Measurements from ENCODE around the gene PAM.
"Not testable (repeated sequence)": the region's sequence is repeated elsewhere in the genome, so short reads cannot be mapped to it uniquely, and the experiment has no call there.

Gene PAM

GRCh38 chr5:102903074-102903871 is 148.2 kb downstream of the PAM start:
- DNase-seq (ENCODE audit: low read depth): no peak

DNA sequence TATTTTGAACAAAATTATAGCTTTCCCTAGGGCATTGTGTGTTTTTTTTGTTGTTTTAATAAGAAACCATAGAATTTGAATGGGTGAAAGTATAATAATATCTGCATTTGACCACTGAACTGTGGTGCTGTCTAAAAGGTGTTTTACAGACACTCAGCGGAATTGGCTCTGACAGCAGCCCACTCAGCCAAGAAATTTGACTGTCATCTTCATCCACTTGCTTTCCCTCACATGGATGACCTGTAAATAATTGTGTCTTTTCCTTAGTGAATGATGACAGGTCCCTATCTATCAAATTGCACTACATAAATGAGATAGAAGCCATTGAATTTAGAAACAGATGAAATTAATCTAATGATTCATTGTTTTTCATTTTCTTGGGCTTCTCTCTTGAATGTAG is 150.0 kb downstream of the PAM start:
- DNase-seq (ENCODE audit: low read depth): no peak

DNA sequence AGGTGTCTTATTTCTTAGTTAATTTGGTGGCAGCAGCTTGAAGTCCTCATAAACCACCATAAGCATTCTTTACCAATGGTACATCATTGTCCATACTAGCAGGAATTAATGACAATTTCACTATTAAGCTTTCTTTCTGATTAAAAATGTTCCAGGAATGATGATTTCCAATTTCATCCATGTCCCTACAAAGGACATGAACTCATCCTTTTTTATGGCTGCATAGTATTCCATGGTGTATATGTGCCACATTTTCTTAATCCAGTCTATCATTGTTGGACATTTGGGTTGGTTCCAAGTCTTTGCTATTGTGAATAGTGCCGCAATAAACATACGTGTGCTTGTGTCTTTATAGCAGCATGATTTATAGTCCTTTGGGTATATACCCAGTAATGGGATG is 152.0 kb downstream of the PAM start:
- DNase-seq (ENCODE audit: low read depth): not testable (repeated sequence)

DNA sequence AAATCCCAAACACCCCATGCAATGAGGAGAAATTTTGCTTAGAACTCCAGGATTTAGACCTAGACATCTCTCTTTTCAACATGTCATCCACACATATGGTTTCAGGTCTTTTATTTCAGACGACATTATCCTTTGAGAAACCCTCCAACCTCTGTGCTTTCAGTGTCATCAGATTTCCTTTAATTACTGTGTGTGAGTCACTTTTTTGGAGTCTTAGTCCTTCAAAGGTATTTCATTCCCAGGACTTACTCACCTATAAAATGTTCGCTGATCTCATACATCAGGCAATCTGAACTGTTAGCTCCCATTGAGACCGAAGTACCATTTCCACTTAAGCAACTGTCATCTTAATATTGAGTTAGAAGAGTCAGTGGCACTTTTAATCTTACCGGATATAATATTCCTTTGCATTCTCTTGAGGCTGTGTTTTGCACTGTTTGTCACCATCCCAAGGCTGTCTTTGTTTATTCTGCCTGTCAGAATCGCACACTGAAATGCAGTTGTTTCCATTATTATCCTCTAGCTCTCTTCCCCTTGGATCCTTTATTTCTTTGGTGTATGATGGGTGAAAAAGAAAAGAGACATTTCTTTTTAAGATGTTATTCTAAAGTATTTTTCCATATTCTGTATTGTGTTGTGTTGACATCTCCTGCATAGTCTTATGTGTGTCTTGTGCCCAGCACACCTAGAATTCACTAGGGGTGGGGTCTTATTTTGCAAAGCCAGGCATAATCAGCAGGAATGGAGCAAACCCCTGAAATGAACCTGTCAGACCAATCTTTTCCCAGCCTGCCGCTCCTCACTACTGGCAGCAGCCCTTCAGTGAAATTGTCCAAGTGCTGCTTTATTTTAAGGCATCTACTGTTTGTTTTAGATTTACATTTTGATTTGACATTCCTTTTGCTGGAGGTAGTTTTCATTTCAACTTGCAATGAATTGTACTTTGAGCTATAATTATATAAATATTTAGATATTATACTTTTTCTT is 155.4 kb downstream of the PAM start:
- DNase-seq (ENCODE audit: low read depth): no peak

DNA sequence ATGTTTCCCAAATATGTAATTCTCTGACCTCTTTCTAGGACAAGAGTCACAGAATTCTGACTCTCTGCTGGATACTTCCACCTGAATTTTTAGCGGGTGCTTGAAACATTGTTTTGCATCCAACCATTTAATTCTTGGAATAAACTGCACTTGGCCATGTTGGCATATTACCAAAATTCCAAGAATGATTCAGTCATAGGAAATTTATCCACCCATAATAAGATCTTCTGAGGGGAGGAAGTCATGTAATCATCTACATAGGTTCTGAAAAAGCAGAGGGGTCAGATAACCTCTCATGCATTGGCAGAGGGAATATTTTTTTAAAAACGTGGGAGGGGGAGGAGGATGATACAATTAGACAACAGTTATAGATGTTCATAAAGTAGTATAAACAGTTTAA is 156.9 kb downstream of the PAM start:
- DNase-seq (ENCODE audit: low read depth): no peak

- no peak for DNase-seq (ENCODE audit: low read depth)
Observed at GRCh38 chr5:102916109-102916508, 161.0 kb downstream of the PAM start.

GRCh38 chr5:102918986-102919610 is 164.0 kb downstream of the PAM start:
- DNase-seq (ENCODE audit: low read depth): no peak

DNA sequence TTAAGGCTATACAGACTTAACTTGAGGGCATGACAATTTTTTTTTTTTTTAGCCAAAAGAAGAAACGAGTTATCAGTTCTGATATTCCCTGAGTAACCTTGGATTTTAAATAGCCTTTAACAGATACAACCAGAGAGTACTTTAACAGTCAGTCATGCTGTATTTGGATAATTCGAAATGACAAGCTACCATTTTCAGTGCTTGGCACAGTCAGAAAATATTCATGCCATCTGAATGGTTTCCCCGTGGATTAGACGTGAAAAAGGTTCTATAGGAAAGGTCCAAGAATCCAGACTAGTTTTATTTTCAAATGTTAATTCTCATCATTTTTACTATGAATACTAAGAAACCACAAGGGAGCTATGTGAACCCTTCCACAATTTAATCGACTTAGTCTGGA is 165.7 kb downstream of the PAM start:
- no peak for DNase-seq (ENCODE audit: low read depth)

- no peak for DNase-seq (ENCODE audit: low read depth)
Observed at GRCh38 chr5:102921341-102922044, 166.4 kb downstream of the PAM start.

- no peak for DNase-seq (ENCODE audit: low read depth)
Observed at GRCh38 chr5:102922111-102922720, 167.1 kb downstream of the PAM start.

DNA sequence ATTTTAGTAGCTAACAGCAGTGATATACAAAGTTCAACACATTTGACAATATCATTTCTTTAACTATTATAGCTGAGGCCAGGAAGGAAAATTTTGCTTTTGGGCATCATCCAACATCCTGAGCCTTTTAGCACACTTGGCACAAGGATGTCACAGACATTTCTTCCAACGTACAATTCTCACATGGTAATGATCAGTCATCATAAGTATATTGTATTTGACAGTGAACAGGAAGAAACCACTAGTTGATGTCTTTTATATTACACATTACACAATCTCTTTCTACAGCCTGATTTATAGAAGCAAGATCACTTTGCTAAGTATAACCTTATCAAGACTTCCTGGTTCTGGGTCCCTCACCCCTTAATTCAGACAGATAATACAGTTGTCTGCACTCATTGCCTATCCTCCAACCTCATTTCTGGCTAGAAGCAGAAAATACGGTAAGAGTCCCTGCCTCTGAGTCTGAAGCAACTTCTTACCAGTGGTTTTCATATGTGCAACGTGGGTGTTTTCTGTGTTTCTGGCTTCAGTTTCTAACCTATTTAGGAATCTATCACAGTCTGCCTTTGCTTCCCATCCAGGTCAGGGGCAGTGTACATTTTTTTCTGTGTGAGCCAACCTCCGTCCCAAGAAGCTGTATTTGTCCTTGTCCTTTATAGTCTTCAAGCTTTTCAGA is 167.8 kb downstream of the PAM start:
- DNase-seq (ENCODE audit: low read depth): no peak

- no peak for DNase-seq (ENCODE audit: low read depth)
Observed at GRCh38 chr5:102924963-102925362, 169.9 kb downstream of the PAM start.

GRCh38 chr5:102927007-102927406 is 171.9 kb downstream of the PAM start:
- DNase-seq (ENCODE audit: low read depth): no peak

GRCh38 chr5:102930244-102930643 is 175.1 kb downstream of the PAM start:
- DNase-seq (ENCODE audit: low read depth): no peak

GRCh38 chr5:102931085-102931725 is 176.1 kb downstream of the PAM start:
- DNase-seq (ENCODE audit: low read depth): no peak

DNA sequence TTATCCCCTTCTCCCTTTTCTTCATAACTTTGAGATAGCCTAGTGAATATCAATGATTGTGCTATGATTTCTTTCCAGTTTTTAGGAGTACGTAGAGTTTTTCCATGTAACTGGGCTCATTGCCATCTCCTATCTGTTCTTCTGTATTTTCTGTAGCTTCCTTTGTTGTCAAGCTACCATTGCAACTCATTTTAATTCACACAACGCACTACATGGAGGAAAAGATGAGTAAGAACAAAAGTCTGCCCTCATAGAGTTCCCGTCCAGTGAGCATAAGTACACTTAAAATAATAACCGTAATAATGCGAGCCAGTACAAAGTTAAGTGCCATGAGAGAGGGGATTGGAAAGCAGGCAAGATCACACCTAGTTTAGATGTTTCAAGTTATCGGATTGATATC is 177.7 kb downstream of the PAM start:
- DNase-seq (ENCODE audit: low read depth): no peak

GRCh38 chr5:102933316-102933715 is 178.2 kb downstream of the PAM start:
- no peak for DNase-seq (ENCODE audit: low read depth)

DNA sequence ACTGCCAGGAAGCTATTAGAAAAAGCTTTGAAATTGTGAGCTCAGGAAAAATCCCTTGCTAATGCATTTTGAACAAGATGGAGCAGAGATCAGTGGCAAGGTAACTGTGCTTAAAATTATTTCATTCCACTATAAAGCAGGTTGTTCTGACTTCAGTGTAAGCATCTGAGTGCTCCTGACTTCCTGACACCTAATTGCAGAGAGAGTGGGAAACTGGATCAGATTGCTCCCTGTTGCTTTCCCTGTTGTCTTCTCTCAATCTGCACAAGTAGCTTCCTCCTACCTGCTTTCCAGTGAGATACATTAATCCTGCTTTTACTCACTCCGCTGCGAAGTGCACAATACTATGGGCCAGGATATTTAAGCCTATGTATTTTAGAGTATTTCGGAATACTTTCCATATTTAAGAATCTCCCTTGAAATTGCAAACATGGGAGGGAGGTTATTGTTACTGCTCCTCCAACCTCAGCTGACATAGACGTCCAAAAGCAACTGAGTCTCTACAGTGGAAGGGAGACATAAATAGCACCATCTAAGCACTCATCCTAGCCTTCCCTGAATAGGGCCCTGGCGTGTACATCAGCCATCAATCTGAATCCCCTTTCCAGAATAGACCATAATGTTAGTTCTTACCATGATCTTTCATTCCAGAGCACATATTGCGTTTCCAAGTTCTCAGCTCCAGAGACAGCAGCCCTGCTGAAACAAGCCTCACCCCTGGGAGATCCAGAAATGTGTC is 178.8 kb downstream of the PAM start:
- DNase-seq (ENCODE audit: low read depth): no peak

- no peak for DNase-seq (ENCODE audit: low read depth)
Observed at GRCh38 chr5:102937894-102938293, 182.8 kb downstream of the PAM start.

GRCh38 chr5:102941111-102941510 is 186.0 kb downstream of the PAM start:
- no peak for DNase-seq (ENCODE audit: low read depth)

All from stimulated activated CD8-positive, alpha-beta memory T cell treated with anti-CD3 and anti-CD28 coated beads, Interleukin-12 subunit alpha, Interleukin-12 subunit beta, amount 100 ng/mL, for 1 hour (primary cell).